Measurements from ENCODE around the gene FANCD2. TPM values are rescaled to one million over a fixed set of nuclear protein-coding genes. Genes with fewer than 3 reads are reported as not detected.

Gene FANCD2
- total and polyA plus RNA-seq, 2 experiments from 2014 or later: 61.5 to 71.6 TPM

GRCh38 chr3:9978710-9979305 is 47.4 kb upstream of the FANCD2 start:
- Histone ChIP-seq H3K79me2 (replicated peaks; ENCODE audit: insufficient read depth) (peaks cover 11% of the 10 kb centered on the region), H3K27ac (ENCODE audit: low read depth) (no peak overlapping the region), H3F3A (replicated peaks; ENCODE audit: low read depth) (no peaks in the 10 kb centered on the region), H3K27me3 (ENCODE audit: insufficient read depth) (no peaks in the 10 kb centered on the region), H3K9me2 (ENCODE audit: insufficient read depth) (no peaks in the 10 kb centered on the region), H3K36me3 (ENCODE audit: insufficient read depth) (peaks cover 9% of the 10 kb centered on the region), H3K4me2 (no peak overlapping the region), H4K20me1 (replicated peaks; ENCODE audit: insufficient read depth) (no peaks in the 10 kb centered on the region; the same call in 1 of the 2 replicates), H3K4me1 (ENCODE audit: insufficient read depth) (no peaks in the 10 kb centered on the region), H2AFZ (no peak overlapping the region), H3K4me3 (no peak overlapping the region)
- Mint-ChIP-seq H3K27me3 (ENCODE audit: insufficient read depth, low read depth, poor library complexity) (peaks cover 5% of the 10 kb centered on the region), H3K27ac (no peak overlapping the region), H3K4me1 (no peaks in the 10 kb centered on the region), H3K36me3 (ENCODE audit: low read depth) (peaks cover 27% of the 10 kb centered on the region), H3K9me3 (no peaks in the 10 kb centered on the region), H3K4me3 (no peak overlapping the region)
- TF ChIP-seq EZH2phosphoT487 (IDR thresholded peaks at IDR 0.05; ENCODE audit: unreplicated experiment) (no peak), EZH2 (IDR thresholded peaks at IDR 0.05; ENCODE audit: low read depth, unreplicated experiment) (no peak), ZNF462 (CRISPR knock-in tag; IDR thresholded peaks at IDR 0.05) (no peak), NANOG (IDR thresholded peaks at IDR 0.05; ENCODE audit: borderline replicate concordance) (no peak), CTCF (conservative IDR thresholded peaks at IDR 0.05; ENCODE audit: low read depth in 2 of 2) (no peak), POLR2AphosphoS5 (IDR thresholded peaks at IDR 0.05; ENCODE audit: low read depth) (no peak), STAT1 (IDR thresholded peaks at IDR 0.05; ENCODE audit: unreplicated experiment) (no peak), CREB1 (CRISPR knock-in tag; IDR thresholded peaks at IDR 0.05; ENCODE audit: low read depth) (no peak), ZNF114 (CRISPR knock-in tag; IDR thresholded peaks at IDR 0.05) (no peak), ZNF331 (CRISPR knock-in tag; IDR thresholded peaks at IDR 0.05; ENCODE audit: low read depth) (no peak), ETS1 (IDR thresholded peaks at IDR 0.05) (no peak), REST (IDR thresholded peaks at IDR 0.05; ENCODE audit: unreplicated experiment) (no peak), JUNB (IDR thresholded peaks at IDR 0.05; ENCODE audit: unreplicated experiment) (no peak)
- ATAC-seq (no peak), DNase-seq (ENCODE audit: low spot score) (no peak)
